Adrenal gland (tissue), 5 donors: ENCODE results near the gene CFAP92.

Source experiments
- POLR2A ChIP-seq, 2 donors: fragments of 450-650 bp; IDR thresholded peaks; one replicate each; pipeline ENCODE4 v1.6.1; 2017; ENCODE audit warnings: antibody characterized with exemption in 2 of 2, mild to moderate bottlenecking in 2 of 2, moderate library complexity in 1 of 2
- TF ChIP-seq, protein P1 (sequence below), 6 experiments: fragments of 450-650 bp in 4 of 6; fragments of 200-600 bp in 2 of 6; sonication (generic) in 1 of 6; IDR thresholded peaks; 1 replicate in 5 of 6; 2 replicates in 1 of 6; pipeline versions ENCODE4 v1.5.1 to v1.8.0; 2016 to 2021; ENCODE audit warnings: antibody characterized with exemption in 6 of 6, mild to moderate bottlenecking in 2 of 6, moderate library complexity in 1 of 6
- donor health status: DM: no; HTN: no; CAD: no.

DNA sequence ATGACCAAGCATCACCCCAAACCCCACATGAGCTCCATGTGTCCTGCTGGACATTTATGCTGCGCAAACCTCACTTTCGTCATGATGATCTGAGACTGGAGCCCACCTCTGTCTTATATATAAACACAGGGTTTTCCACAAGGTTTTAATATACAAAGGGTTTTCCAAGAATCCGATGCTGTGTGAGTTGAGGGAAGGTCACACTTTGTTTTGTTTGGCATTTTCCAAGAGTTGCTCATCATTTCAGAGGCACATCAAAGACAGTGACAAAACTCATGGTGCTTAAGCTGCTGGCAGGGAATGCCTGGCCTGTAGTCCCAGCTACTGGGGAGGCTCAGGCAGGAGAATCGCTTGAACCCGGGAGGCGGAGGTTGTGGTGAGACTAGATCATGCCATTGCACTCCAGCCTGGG, 27.3 kb upstream of the CFAP92 start:
- TF ChIP-seq, protein P1, sequence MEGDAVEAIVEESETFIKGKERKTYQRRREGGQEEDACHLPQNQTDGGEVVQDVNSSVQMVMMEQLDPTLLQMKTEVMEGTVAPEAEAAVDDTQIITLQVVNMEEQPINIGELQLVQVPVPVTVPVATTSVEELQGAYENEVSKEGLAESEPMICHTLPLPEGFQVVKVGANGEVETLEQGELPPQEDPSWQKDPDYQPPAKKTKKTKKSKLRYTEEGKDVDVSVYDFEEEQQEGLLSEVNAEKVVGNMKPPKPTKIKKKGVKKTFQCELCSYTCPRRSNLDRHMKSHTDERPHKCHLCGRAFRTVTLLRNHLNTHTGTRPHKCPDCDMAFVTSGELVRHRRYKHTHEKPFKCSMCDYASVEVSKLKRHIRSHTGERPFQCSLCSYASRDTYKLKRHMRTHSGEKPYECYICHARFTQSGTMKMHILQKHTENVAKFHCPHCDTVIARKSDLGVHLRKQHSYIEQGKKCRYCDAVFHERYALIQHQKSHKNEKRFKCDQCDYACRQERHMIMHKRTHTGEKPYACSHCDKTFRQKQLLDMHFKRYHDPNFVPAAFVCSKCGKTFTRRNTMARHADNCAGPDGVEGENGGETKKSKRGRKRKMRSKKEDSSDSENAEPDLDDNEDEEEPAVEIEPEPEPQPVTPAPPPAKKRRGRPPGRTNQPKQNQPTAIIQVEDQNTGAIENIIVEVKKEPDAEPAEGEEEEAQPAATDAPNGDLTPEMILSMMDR (IDR thresholded peaks at IDR 0.05) = no peak
- no peak for TF ChIP-seq POLR2A (IDR thresholded peaks at IDR 0.05)
